NOMO-1 treated with DMSO at 0.1 percent for 48 hours (cell line): ENCODE data around the gene GPC5.
"Not testable (repeated sequence)": the region's sequence is repeated elsewhere in the genome, so short reads cannot be mapped to it uniquely, and the experiment has no call there.

ENCODE experiments used
- DNase-seq: peaks from one replicate; lab custom pipeline; 2025; ENCODE audit not compliant: unreplicated experiment; lab: John Stamatoyannopoulos, UW

The GPC5 gene

GRCh38 chr13:91762957-91763356, 364.5 kb downstream of the GPC5 start:
- DNase-seq, result no peak

DNA sequence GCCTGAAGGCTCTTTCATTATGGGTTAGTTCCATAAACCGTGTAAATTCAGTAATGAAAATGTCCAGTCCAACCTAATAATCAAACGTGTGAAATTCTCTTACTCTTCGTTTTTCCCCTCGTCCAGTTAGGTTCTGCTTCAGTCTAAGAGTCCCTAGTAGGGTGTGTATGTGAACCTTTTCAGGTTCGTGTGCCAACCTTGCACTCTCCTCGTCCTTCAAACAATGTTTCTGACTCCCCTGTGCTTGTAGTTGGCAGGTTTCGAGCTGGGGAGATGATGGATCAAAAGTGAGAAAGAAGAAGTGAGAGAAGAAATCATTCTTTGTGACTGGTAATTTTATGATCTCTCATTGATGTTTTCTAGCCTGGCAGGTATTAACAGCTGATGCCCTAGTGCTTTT, 366.1 kb downstream of the GPC5 start:
- DNase-seq, result no peak

DNA sequence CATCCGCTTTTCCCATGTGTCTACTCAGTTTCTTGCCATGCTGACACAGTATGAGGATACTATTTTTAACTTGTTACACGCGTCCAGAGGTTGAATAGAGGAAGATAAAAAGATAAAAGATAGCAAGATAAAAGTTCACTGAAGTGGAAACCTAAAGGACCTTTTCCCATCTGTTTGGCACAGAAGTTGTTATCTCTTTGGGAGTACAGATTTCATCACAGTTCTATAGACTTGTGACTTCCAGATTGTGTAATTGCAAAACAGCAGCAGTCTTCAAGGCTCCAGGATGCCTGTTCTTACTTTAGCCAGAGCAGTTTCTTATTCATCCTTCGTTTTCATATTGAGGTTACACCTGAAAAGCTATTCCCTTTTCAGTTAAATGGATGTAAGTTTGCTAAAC, 369.2 kb downstream of the GPC5 start:
- DNase-seq, result no peak

- DNase-seq, result no peak
These were observed 370.3 kb downstream of the GPC5 start for GRCh38 chr13:91768746-91769145.

DNA sequence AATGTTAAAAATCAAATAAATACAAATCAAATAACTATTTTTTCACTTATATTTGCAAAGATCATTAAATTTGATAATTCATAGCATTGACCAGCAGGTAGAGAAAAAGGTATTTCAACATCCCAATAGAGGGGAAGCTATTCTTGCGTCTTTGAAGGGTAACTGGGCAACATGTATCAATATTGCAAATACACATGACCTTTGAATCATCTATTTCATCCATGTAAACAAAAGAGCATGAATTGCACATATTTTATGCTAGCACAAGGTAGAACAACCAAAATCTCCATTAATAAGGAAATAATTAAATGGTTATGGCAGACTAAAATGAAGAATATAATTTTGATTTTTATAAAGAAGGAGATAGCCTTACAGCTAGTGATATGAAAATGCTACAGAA, 372.8 kb downstream of the GPC5 start:
- DNase-seq, result no peak

- DNase-seq, result no peak
These were observed 375.3 kb downstream of the GPC5 start for GRCh38 chr13:91773591-91774227.

DNA sequence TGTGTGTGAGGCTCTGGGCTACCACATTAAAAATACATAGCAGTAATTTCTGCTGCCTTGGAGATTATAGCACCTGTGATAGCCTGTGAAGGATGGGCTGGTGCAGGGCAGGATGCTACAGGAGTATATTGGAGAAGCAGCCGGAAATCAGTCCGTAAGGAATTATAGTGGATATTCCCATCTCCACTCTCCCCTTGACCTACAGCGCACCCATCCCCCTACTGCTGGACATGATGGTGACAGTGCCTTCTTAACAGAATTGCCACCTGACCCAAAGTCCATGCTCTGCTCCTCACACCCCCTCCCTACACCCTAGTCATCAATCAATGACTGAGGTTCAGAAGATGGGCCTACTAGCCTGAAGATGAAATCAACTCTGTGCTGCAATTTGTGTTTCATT, 376.0 kb downstream of the GPC5 start:
- no peak for DNase-seq

DNA sequence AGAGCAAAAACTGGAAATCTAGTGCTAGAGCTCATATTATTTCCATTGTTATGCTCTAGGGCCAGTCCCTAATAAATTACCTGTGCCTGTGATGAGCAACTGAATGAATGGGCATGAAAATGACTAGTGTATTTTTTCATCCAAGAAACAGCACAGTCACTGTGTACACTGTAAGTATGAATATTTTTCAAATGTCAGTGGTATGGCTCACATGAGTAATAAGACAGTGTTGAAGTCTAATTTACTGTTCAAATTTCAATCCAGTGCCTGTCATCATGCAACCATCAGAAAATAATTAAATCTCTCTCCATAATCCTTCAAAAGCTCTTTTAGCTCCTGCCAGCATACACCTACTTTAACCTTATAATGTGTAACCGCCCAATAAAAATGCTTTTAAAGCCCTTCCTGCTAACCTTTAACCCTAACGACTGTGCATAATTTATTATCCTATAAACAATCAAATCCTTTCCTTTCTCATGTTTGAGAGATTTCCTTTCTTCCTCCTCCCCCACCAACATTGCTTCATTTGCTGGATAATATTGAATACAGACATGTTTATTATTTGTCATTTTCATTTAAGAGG, 378.3 kb downstream of the GPC5 start:
- no peak for DNase-seq

DNA sequence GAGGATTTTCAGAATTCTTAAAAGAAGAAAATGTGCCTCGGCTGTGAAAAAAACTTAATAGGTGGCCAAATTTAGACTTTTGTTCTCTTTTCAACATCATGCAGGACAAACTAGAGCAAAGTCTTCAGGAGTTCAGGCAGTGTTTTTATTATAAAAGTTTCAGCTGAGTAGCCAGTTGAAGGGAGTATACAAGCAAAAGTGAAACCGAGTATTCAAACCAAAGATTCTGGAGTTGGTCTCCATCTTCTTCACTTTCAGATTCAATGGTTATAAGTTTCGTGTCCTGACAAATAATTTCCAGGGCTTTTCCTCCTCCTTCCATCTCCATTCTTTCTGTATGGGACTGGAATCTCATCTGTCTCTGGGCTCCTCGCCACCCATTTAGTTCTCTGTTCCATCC, 379.7 kb downstream of the GPC5 start:
- DNase-seq, result no peak

DNA sequence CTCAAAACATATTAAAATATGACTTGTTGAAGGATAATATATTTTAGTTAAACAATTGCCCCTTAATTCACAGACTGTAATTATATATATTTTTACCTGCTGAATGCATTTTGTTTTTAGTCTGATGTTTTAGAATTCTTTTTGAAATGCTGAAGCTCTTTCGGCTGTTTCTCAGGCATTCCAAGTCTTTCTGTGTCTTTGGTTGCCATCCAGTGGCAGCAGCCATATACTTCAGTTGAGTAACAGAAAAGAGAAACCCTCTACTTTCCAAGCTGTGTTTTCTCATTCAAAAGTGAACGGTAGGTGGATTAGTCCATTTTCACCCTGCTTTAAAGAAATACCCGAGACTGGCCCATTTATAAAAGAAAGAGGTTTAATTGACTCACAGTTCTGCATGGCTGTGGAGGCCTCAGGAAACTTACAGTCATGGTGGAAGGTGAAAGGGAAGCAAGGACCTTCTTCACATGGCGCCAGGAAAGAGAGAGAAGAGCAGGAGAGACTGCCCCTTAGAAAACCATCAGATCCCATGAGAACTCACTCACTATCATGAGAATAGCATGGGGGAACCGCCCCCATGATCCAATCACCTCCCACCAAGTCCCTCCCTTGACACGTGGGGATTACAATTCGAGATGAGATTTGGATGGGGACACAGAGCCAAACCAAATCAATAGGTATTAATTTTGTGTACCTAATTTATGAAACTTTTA, 383.7 kb downstream of the GPC5 start:
- not testable (repeated sequence) for DNase-seq

DNA sequence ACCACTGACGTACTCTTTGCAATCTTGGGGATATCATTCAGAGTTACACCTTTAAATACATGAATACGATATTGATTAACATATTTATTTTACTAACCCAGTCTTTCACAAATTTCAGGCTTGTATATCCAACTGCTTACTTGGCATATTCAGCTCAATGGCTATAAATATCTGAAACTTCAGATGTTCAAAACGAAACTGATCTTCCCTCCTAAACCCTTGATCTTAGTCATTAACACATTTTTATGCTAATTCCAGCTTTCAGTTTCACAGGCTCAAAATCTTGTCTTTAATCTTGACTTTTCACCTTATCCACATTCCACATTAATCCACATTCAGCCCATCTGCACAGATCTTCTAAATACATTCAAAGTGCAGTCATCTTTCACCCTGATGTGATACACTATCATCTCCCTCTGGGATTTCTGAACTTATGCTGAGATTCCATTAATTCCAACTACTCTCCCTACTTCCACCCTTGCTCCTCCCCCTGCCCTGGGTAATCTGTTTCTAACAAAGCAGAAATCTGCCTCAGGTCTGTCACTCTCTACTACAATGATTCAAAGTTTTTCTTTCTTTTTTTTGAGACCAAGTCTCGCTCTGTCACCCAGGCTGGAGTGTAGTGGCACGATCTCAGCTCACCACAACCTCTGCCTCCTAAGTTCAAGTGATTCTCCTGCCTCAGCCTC, 387.2 kb downstream of the GPC5 start:
- no peak for DNase-seq

DNA sequence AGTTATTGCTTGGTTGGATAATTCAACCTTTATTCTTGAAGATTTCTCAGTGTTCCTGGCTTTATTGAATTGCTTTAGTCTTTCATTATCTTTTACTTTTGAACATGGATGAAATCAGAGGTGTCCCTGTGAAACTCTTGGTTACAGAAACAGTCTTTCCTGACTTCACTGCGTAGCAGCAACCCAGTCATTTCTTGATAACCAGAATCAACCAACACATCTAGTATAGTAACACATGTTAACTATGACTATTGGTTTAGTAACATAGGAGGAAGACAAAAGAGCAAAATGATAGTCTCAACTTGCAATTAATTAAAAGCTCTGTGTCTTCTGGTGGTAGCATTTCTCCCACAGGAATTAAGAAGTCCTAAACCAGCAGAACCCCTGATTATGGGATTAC, 393.6 kb downstream of the GPC5 start:
- no peak for DNase-seq

- no peak for DNase-seq
These were observed 399.1 kb downstream of the GPC5 start for GRCh38 chr13:91797567-91797966.

GRCh38 chr13:91798338-91798737, 399.9 kb downstream of the GPC5 start:
- not testable (repeated sequence) for DNase-seq

GRCh38 chr13:91801772-91802171, 403.4 kb downstream of the GPC5 start:
- DNase-seq, result not testable (repeated sequence)

GRCh38 chr13:91802957-91803356, 404.5 kb downstream of the GPC5 start:
- DNase-seq, result no peak

- no peak for DNase-seq
These were observed 406.3 kb downstream of the GPC5 start for GRCh38 chr13:91804724-91805123.

DNA sequence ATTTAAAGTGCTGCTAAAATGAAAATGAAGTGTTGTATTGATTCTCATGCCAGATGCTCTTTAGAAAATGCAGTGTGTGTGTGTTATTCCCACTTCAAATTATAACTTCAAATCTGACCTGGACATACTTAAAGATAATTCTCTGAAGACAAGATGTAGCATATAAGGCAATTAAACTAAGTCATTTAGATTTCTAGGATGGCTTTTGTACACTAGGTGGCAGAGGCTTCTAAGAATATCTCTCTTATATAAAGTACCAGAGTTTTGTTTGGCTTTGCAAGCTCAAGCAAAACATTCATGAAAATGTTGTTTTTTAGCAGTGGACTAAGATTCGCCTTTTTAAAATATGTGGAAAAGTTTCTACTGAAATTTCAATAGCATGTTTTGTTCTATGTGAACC, 407.2 kb downstream of the GPC5 start:
- DNase-seq, result no peak

DNA sequence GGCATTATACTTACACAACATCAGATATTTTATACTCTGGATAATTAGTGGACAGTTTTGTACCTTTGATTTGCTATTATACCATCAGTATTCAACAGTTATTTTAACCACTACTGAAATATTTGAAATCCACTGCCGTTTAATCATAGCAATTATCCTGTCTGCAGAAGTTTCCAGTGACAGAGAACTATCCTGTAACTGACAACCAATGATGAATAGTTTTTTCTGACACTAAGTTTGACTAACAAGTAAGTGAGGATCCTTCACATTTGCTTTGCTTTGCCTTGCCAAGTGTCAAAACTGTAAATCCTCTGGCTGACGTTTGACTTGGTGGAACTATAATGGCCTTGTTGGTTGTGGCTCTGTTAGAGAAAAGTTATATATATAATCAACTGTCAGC, 410.7 kb downstream of the GPC5 start:
- no peak for DNase-seq

GRCh38 chr13:91813253-91813652, 414.8 kb downstream of the GPC5 start:
- DNase-seq, result no peak

GRCh38 chr13:91816263-91816807, 417.9 kb downstream of the GPC5 start:
- no peak for DNase-seq

DNA sequence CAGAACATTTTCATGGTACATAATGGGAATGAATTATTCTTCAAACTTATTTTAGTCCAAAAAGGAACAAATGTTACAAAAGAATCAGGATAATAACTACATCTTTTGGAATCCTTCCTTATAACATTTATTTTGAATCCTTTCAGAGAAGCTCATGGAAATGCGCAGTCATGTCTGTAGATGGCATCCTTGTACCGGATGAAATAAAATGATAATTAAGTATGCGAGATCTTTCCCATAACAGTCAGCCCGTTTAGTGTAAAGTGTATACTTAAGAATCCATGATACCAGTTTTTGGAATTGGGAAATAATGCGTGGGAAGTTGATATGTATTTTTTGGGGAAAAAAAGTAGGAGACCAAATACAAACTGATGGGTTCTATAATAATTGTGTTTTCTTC, 418.8 kb downstream of the GPC5 start:
- DNase-seq, result no peak
